ENCODE measurements around the gene COL18A1. TPM values are rescaled to one million over a fixed set of nuclear protein-coding genes. Genes with fewer than 3 reads are reported as not detected.

The COL18A1 gene
- polyA plus RNA-seq, 1 of the 3 experiments (the other 2 are of a cell fraction) = 118 TPM

DNA sequence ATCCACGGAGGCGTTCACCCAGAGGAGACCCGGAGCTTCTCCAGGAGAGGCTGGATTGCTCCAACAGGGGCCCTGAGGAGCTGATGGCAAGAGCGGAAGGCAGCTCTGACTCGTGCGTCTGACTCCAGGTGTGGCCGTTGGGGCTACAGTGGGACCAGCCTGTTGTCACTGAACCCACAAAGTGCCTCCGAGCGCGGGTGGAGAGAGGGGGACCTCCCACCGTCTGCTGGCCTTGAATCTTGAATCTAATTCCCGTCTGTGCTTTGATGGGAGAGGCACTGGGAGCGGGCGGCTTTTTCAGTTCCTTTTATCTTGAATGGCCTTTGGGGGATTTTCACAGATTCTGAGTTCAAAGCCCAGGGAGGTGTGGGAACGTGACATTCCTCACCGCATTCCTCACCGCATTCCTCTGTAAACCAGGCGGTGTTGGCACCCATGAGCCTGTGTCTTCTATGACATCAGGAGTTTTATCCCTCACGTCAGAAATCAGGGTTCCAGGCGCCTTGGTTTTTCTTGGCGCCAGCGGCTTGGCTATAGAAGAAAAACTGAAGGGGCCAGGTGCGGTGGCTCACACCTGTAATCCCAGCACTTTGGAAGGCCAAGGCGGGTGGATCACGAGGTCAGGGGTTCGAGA, 39.2 kb upstream of the COL18A1 start:
- H3K9me3 ChIP-seq = no peaks in the 10 kb centered on the region

More for the DNA sequence above, 39.2 kb upstream of the COL18A1 start:
- POLR2A ChIA-PET = no interaction called here
- Histone ChIP-seq H2AFZ (ENCODE audit: low read depth) (no peak overlapping the region), H3K4me3 (ENCODE audit: low read depth in 2 of 2, low read length in 1 of 2) (no peak overlapping the region), H3K4me1 (ENCODE audit: control insufficient read depth in 1 of 2, insufficient read depth in 2 of 2, low read depth in 1 of 2, low read length in 1 of 2) (peaks cover 30 to 34% of the 10 kb centered on the region in 2 experiments; a peak in 3 of 4 replicates), H3K9me2 (no peaks in the 10 kb centered on the region), H3K4me2 (0 out of 2 replicates have a peak overlapping the region, but pooled peaks have one; percentile 21), H3K79me2 (ENCODE audit: insufficient read depth) (peaks cover 12% of the 10 kb centered on the region; the same call in 1 of the 2 replicates), H3F3A (replicated peaks; ENCODE audit: insufficient read depth) (peaks cover 33% of the 10 kb centered on the region), H3K9ac (peak overlapping the region; percentile 83; the same call in 1 of the 2 replicates), H4K20me1 (ENCODE audit: insufficient read depth) (no peaks in the 10 kb centered on the region), H3K36me3 (replicated peaks in 1 of 2; ENCODE audit: control insufficient read depth in 1 of 2, insufficient read depth in 2 of 2, low read length in 1 of 2) (no peaks in the 10 kb centered on the region), H3K27ac (ENCODE audit: low read depth in 2 of 2, low read length in 1 of 2) (peak overlapping the region; percentile 88 to 100), H3K27me3 (ENCODE audit: insufficient read depth) (no peaks in the 10 kb centered on the region)
- TF ChIP-seq, protein P1, sequence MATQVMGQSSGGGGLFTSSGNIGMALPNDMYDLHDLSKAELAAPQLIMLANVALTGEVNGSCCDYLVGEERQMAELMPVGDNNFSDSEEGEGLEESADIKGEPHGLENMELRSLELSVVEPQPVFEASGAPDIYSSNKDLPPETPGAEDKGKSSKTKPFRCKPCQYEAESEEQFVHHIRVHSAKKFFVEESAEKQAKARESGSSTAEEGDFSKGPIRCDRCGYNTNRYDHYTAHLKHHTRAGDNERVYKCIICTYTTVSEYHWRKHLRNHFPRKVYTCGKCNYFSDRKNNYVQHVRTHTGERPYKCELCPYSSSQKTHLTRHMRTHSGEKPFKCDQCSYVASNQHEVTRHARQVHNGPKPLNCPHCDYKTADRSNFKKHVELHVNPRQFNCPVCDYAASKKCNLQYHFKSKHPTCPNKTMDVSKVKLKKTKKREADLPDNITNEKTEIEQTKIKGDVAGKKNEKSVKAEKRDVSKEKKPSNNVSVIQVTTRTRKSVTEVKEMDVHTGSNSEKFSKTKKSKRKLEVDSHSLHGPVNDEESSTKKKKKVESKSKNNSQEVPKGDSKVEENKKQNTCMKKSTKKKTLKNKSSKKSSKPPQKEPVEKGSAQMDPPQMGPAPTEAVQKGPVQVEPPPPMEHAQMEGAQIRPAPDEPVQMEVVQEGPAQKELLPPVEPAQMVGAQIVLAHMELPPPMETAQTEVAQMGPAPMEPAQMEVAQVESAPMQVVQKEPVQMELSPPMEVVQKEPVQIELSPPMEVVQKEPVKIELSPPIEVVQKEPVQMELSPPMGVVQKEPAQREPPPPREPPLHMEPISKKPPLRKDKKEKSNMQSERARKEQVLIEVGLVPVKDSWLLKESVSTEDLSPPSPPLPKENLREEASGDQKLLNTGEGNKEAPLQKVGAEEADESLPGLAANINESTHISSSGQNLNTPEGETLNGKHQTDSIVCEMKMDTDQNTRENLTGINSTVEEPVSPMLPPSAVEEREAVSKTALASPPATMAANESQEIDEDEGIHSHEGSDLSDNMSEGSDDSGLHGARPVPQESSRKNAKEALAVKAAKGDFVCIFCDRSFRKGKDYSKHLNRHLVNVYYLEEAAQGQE (IDR thresholded peaks at IDR 0.05; ENCODE audit: low read depth, low read length) = no peak
- TF ChIP-seq MAX (IDR thresholded peaks at IDR 0.05; ENCODE audit: low read depth) = no peak
- no peak for TF ChIP-seq RXRA (IDR thresholded peaks at IDR 0.05; ENCODE audit: borderline replicate concordance, low read depth)
- no peak for TF ChIP-seq SIN3A (IDR thresholded peaks at IDR 0.05; ENCODE audit: borderline replicate concordance, low read depth, low read length)
- TF ChIP-seq, protein P2, sequence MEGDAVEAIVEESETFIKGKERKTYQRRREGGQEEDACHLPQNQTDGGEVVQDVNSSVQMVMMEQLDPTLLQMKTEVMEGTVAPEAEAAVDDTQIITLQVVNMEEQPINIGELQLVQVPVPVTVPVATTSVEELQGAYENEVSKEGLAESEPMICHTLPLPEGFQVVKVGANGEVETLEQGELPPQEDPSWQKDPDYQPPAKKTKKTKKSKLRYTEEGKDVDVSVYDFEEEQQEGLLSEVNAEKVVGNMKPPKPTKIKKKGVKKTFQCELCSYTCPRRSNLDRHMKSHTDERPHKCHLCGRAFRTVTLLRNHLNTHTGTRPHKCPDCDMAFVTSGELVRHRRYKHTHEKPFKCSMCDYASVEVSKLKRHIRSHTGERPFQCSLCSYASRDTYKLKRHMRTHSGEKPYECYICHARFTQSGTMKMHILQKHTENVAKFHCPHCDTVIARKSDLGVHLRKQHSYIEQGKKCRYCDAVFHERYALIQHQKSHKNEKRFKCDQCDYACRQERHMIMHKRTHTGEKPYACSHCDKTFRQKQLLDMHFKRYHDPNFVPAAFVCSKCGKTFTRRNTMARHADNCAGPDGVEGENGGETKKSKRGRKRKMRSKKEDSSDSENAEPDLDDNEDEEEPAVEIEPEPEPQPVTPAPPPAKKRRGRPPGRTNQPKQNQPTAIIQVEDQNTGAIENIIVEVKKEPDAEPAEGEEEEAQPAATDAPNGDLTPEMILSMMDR (IDR thresholded peaks at IDR 0.05) = no peak
- TF ChIP-seq TEAD4 (IDR thresholded peaks at IDR 0.05; ENCODE audit: borderline replicate concordance, insufficient read depth) = no peak
- TF ChIP-seq NFIC (IDR thresholded peaks at IDR 0.05; ENCODE audit: borderline replicate concordance) = no peak
- CTCF ChIA-PET = no interaction called here
- no peak for DNase-seq
- WGBS (ENCODE audit: low lambda C conversion rate) = 78% methylated on average over 24 of the region's 26 CpGs
